Neural progenitor cell (in vitro differentiated cells): ENCODE measurements around the gene OCIAD1. TPM values are rescaled to one million over a fixed set of nuclear protein-coding genes. Genes with fewer than 3 reads are reported as not detected.

Experiments
- DNase-seq: peaks from one replicate; pipeline ENCODE4 v3.0.0-alpha.2; 2016; ENCODE audit warnings: low spot score
- H2AFZ ChIP-seq: fragments of 200-600 bp; sonication (generic); replicated peaks from 2 replicates; pipeline ENCODE4 v1.6.1; 2016; ENCODE audit warnings: antibody characterized with exemption
- H3F3A ChIP-seq: fragments of 200-600 bp; sonication (generic); 2 replicates; pipeline ENCODE4 v1.6.1; 2016; ENCODE audit warnings: antibody characterized with exemption, low read depth
- H3K27ac ChIP-seq: fragments of 200-600 bp; sonication (generic); 2 replicates; pipeline ENCODE4 v1.5.1; 2016; ENCODE audit warnings: mild to moderate bottlenecking
- H3K27me3 ChIP-seq: fragments of 200-600 bp; sonication (generic); 2 replicates; pipeline ENCODE4 v1.6.1; 2016; ENCODE audit warnings: mild to moderate bottlenecking, moderate library complexity
- H3K36me3 ChIP-seq: fragments of 200-600 bp; sonication (generic); 2 replicates; pipeline ENCODE4 v1.5.1; 2016
- H3K4me1 ChIP-seq: fragments of 200-600 bp; sonication (generic); 2 replicates; pipeline ENCODE4 v1.6.1; 2016; ENCODE audit warnings: mixed run types
- H3K4me2 ChIP-seq: fragments of 200-600 bp; sonication (generic); 2 replicates; pipeline ENCODE4 v1.6.1; 2016
- H3K4me3 ChIP-seq: fragments of 200-600 bp; sonication (generic); 2 replicates; pipeline ENCODE4 v1.5.1; 2016
- H3K79me2 ChIP-seq: fragments of 200-600 bp; sonication (generic); 2 replicates; pipeline ENCODE4 v1.6.1; 2016; ENCODE audit warnings: low read depth
- H3K9ac ChIP-seq: fragments of 200-600 bp; sonication (generic); 2 replicates; pipeline ENCODE4 v1.6.1; 2016
- H3K9me3 ChIP-seq: fragments of 200-600 bp; sonication (generic); 2 replicates; pipeline ENCODE4 v1.5.1; 2016; ENCODE audit warnings: low read depth
- H4K20me1 ChIP-seq: fragments of 200-600 bp; sonication (generic); 2 replicates; pipeline ENCODE4 v1.6.1; 2016; ENCODE audit warnings: low read depth
- H3K27ac Mint-ChIP-seq: 3 replicates; pipeline ENCODE4 v1.8.0; 2021; ENCODE audit warnings: mixed read lengths
- H3K27me3 Mint-ChIP-seq: 2 replicates; pipeline ENCODE4 v1.8.0; 2022; ENCODE audit warnings: low read depth, mild to moderate bottlenecking, inconsistent platforms, moderate library complexity, mixed read lengths; ENCODE audit not compliant: insufficient read depth
- H3K36me3 Mint-ChIP-seq: 3 replicates; pipeline ENCODE4 v1.8.0; 2021; ENCODE audit warnings: mixed read lengths
- H3K4me1 Mint-ChIP-seq: 3 replicates; pipeline ENCODE4 v1.8.0; 2021; ENCODE audit warnings: mixed read lengths
- H3K4me3 Mint-ChIP-seq: 3 replicates; pipeline ENCODE4 v1.8.0; 2021; ENCODE audit warnings: mild to moderate bottlenecking, moderate library complexity, mixed read lengths
- H3K9me3 Mint-ChIP-seq: 3 replicates; pipeline ENCODE4 v1.8.0; 2020; ENCODE audit warnings: mixed read lengths
- EZH2 ChIP-seq: fragments of 200-600 bp; sonication (generic); IDR thresholded peaks from 2 replicates; pipeline ENCODE4 v1.6.1; 2017; ENCODE audit warnings: antibody characterized with exemption, mild to moderate bottlenecking, moderate library complexity
- EZH2phosphoT487 ChIP-seq: fragments of 200-600 bp; sonication (generic); IDR thresholded peaks from 2 replicates; pipeline ENCODE4 v1.6.1; 2017; ENCODE audit warnings: antibody characterized with exemption
- total RNA-seq: library from RNA; depleted of rRNA; stranded (reverse); fragments of >200 nt; gene quantifications from 2 replicates; pipeline ENCODE4 v1.2.3, GENCODE V29; 2015; ENCODE audit warnings: low replicate concordance
- TF ChIP-seq, protein P1 (sequence below): fragments of 200-600 bp; sonication (generic); IDR thresholded peaks from 2 replicates; pipeline ENCODE4 v1.5.1; 2017; ENCODE audit warnings: antibody characterized with exemption, mild to moderate bottlenecking

The OCIAD1 gene
- total RNA-seq, 1 donor from 2014 or later = 260 TPM

DNA sequence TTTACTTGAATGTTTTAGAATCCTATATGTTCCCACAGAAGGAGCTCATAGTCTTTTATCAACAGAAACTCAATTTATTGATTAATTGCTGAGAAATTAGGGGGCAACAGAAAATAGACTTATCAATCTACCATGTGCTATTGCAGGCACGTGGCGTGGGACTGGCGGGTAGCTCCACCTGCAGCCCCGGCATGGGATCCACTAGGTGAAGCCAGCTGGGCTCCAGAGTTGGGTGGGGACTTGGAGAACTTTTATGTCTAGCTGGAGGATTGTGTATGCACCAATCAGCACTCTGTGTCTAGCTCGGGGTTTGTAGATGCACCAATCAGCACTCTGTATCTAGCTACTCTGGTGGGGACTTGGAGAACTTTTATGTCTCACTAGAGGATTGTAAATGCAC is 3.3 kb upstream of the OCIAD1 start:
- H3K27ac Mint-ChIP-seq = no peak overlapping the region
- peaks cover 4% of the 10 kb centered on the region for H3K4me1 Mint-ChIP-seq
- Histone ChIP-seq H3K9ac (no peak overlapping the region), H3K4me2 (no peak overlapping the region), H3K9me3 (no peaks in the 10 kb centered on the region), H3F3A (peaks cover 11% of the 10 kb centered on the region), H3K79me2 (peaks cover 17% of the 10 kb centered on the region), H3K4me1 (peaks cover 7% of the 10 kb centered on the region), H2AFZ (no peak overlapping the region), H3K36me3 (no peaks in the 10 kb centered on the region), H3K27ac (no peak overlapping the region), H3K4me3 (no peak overlapping the region), H3K27me3 (no peaks in the 10 kb centered on the region), H4K20me1 (peaks cover 5% of the 10 kb centered on the region)
- peaks cover 4% of the 10 kb centered on the region for H3K9me3 Mint-ChIP-seq
- no peak for DNase-seq
- H3K4me3 Mint-ChIP-seq = no peak overlapping the region
- H3K27me3 Mint-ChIP-seq = peaks cover 11% of the 10 kb centered on the region
- peaks cover 2% of the 10 kb centered on the region for H3K36me3 Mint-ChIP-seq
- TF ChIP-seq, protein P1, sequence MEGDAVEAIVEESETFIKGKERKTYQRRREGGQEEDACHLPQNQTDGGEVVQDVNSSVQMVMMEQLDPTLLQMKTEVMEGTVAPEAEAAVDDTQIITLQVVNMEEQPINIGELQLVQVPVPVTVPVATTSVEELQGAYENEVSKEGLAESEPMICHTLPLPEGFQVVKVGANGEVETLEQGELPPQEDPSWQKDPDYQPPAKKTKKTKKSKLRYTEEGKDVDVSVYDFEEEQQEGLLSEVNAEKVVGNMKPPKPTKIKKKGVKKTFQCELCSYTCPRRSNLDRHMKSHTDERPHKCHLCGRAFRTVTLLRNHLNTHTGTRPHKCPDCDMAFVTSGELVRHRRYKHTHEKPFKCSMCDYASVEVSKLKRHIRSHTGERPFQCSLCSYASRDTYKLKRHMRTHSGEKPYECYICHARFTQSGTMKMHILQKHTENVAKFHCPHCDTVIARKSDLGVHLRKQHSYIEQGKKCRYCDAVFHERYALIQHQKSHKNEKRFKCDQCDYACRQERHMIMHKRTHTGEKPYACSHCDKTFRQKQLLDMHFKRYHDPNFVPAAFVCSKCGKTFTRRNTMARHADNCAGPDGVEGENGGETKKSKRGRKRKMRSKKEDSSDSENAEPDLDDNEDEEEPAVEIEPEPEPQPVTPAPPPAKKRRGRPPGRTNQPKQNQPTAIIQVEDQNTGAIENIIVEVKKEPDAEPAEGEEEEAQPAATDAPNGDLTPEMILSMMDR = no peak
- TF ChIP-seq EZH2phosphoT487 (no peak), EZH2 (no peak)

DNA sequence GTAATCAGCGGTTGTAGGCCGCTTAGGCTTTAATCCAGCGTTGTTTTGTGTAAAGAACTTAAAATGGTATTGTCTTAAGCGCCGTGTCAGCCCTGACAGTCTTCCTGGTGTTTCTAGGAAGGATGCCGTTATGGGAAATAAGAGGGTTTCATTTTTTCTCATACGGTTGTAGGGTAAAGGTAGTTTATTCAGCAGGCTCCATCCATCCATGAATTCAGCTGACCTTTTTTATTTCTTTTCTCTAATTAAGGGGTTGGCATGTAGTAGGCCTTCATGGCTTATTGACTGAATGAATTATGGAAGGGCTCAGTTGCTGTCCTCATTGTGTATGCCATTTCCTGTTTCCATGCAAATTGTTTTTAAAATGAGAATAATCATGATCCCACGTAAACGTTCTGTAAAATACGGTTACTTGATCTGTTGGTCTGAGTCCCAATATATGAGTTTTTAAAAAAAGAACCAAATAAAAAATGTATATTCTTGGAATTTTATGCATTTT is 693 bp downstream of the OCIAD1 start:
- Histone ChIP-seq H4K20me1 (peaks cover 19% of the 10 kb centered on the region), H2AFZ (peak overlapping the region; percentile 81), H3K4me2 (peak overlapping the region; percentile 100), H3K4me3 (peak overlapping the region; percentile 96), H3F3A (peaks cover 11% of the 10 kb centered on the region), H3K4me1 (peaks cover 9% of the 10 kb centered on the region), H3K27me3 (no peaks in the 10 kb centered on the region), H3K9ac (peak overlapping the region; percentile 99), H3K9me3 (no peaks in the 10 kb centered on the region), H3K79me2 (peaks cover 56% of the 10 kb centered on the region), H3K36me3 (peaks cover 5% of the 10 kb centered on the region), H3K27ac (peak overlapping the region; percentile 99)
- Mint-ChIP-seq H3K4me3 (peak overlapping the region; percentile 100), H3K36me3 (peaks cover 20% of the 10 kb centered on the region), H3K27me3 (peaks cover 4% of the 10 kb centered on the region), H3K27ac (peak overlapping the region; percentile 100), H3K9me3 (peaks cover 2% of the 10 kb centered on the region), H3K4me1 (peaks cover 6% of the 10 kb centered on the region)
- TF ChIP-seq EZH2 = no peak
- TF ChIP-seq, protein P1 = no peak
- no peak for TF ChIP-seq EZH2phosphoT487
- no peak for DNase-seq

DNA sequence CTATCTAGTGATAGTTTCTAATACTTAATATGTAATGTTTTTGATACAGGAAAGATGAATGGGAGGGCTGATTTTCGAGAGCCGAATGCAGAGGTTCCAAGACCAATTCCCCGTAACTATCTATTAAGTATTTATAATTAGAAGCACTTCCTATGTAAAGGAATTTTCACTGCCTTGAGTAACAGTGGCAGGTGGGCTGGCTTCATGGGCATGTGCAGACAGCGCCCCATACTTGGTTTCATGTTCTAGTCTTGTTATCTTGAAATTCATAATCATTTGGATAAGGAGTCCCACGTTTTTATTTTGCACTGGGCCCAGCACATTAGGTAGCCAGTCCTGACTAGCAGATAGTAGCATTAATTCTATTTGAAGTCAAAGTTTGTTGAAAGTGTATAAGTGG is 1.7 kb downstream of the OCIAD1 start:
- no peak for DNase-seq

More for the DNA sequence above, 1.7 kb downstream of the OCIAD1 start:
- TF ChIP-seq EZH2 = no peak
- TF ChIP-seq, protein P1 = no peak
- no peak for TF ChIP-seq EZH2phosphoT487
- Histone ChIP-seq H3K4me1 (peaks cover 9% of the 10 kb centered on the region), H3K9ac (peak overlapping the region; percentile 99), H3K9me3 (no peaks in the 10 kb centered on the region), H3K4me3 (peak overlapping the region; percentile 96), H3K27ac (no peak overlapping the region), H3K36me3 (peaks cover 5% of the 10 kb centered on the region), H4K20me1 (peaks cover 25% of the 10 kb centered on the region), H3K79me2 (peaks cover 66% of the 10 kb centered on the region), H3K27me3 (no peaks in the 10 kb centered on the region), H3K4me2 (peak overlapping the region; percentile 100), H3F3A (peaks cover 11% of the 10 kb centered on the region), H2AFZ (no peak overlapping the region)
- Mint-ChIP-seq H3K4me3 (peak overlapping the region; percentile 100), H3K9me3 (peaks cover 2% of the 10 kb centered on the region), H3K27me3 (peaks cover 4% of the 10 kb centered on the region), H3K27ac (no peak overlapping the region), H3K36me3 (peaks cover 21% of the 10 kb centered on the region), H3K4me1 (peaks cover 6% of the 10 kb centered on the region)
